ENCODE measurements around the gene CBLB. TPM values are rescaled to one million over a fixed set of nuclear protein-coding genes. Genes with fewer than 3 reads are reported as not detected.

CBLB gene
- total RNA-seq, 1 experiment from 2014 or later: 34.3 TPM

DNA sequence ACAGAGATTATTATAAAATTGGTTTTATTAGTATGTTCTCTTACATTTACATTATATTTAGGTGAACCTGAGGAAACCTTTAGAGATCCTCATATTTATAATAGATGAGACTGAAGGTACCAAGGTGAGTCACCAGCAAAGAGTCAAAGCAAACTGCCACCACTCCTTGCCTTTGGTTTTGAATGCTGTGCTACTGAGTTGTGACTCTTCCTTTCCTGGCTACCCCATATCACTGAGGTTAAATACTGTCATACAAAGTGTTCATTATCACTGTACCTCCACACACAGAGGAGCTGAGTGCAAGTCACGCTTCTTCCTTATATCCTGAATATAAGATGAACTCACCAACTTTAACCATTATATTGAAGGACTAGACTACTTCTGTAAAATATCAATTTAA is 168.2 kb downstream of the CBLB start:
- H3K27me3 ChIP-seq (replicated peaks; ENCODE audit: control insufficient read depth, insufficient read depth, low read length): no peaks in the 10 kb centered on the region
- intact Hi-C loops (cut with micrococcal nuclease; ENCODE audit: unreplicated experiment): no loop called here
- H3K4me3 ChIP-seq (ENCODE audit: low read depth, low read length): no peak overlapping the region
- Mint-ChIP-seq H3K4me3 (ENCODE audit: unreplicated experiment) (no peak overlapping the region), H3K27ac (ENCODE audit: unreplicated experiment) (no peak overlapping the region), H3K9me3 (ENCODE audit: unreplicated experiment) (no peaks in the 10 kb centered on the region), H3K36me3 (ENCODE audit: insufficient read depth, unreplicated experiment) (peaks cover 21% of the 10 kb centered on the region), H3K4me1 (ENCODE audit: low read depth, unreplicated experiment) (no peaks in the 10 kb centered on the region), H3K27me3 (ENCODE audit: insufficient read depth, unreplicated experiment) (no peaks in the 10 kb centered on the region)
- TF ChIP-seq, protein P1, sequence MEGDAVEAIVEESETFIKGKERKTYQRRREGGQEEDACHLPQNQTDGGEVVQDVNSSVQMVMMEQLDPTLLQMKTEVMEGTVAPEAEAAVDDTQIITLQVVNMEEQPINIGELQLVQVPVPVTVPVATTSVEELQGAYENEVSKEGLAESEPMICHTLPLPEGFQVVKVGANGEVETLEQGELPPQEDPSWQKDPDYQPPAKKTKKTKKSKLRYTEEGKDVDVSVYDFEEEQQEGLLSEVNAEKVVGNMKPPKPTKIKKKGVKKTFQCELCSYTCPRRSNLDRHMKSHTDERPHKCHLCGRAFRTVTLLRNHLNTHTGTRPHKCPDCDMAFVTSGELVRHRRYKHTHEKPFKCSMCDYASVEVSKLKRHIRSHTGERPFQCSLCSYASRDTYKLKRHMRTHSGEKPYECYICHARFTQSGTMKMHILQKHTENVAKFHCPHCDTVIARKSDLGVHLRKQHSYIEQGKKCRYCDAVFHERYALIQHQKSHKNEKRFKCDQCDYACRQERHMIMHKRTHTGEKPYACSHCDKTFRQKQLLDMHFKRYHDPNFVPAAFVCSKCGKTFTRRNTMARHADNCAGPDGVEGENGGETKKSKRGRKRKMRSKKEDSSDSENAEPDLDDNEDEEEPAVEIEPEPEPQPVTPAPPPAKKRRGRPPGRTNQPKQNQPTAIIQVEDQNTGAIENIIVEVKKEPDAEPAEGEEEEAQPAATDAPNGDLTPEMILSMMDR (IDR thresholded peaks at IDR 0.05; ENCODE audit: insufficient read depth in 1 of 2, low read depth in 1 of 2, low read length in 1 of 2, severe bottlenecking in 1 of 2, unreplicated experiment in 1 of 2): no peak
- DNase-seq: no peak
- ChIA-PET CTCF (no interaction called here), POLR2A (no interaction called here)
- no TSS peak for BruUV-seq (replicated peaks)
- no peaks in the 10 kb centered on the region for H3K4me1 ChIP-seq
- no peaks in the 10 kb centered on the region for H3K9me3 ChIP-seq
- peaks cover 2% of the 10 kb centered on the region; the same call in 1 of the 2 replicates for H3K36me3 ChIP-seq (ENCODE audit: control insufficient read depth, insufficient read depth, low read length)

DNA sequence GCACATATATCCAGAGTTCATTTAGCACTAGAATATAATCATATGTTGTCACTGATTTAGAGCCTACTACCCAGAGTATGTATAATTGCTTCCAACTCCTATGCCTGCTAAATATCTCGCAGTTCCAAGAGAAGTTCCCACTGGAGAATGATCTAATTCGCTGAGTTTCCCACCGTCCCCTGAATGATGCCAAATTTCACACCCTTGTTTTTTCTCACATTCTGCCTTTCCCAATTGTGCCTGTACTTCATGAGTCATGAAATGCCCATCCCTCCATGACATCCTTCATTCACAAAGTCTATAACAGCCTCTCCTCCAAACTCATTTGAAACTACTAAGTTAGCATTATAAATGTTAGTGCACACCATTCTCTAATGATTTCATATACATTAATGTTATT is 177.2 kb downstream of the CBLB start:
- Mint-ChIP-seq H3K4me1 (ENCODE audit: low read depth, unreplicated experiment) (peaks cover 9% of the 10 kb centered on the region), H3K4me3 (ENCODE audit: unreplicated experiment) (no peak overlapping the region), H3K27me3 (ENCODE audit: insufficient read depth, unreplicated experiment) (no peaks in the 10 kb centered on the region), H3K36me3 (ENCODE audit: insufficient read depth, unreplicated experiment) (peaks cover 9% of the 10 kb centered on the region), H3K27ac (ENCODE audit: unreplicated experiment) (no peak overlapping the region), H3K9me3 (ENCODE audit: unreplicated experiment) (no peaks in the 10 kb centered on the region)
- H3K9me3 ChIP-seq: no peaks in the 10 kb centered on the region
- H3K4me1 ChIP-seq: peaks cover 9% of the 10 kb centered on the region; the same call in 1 of the 2 replicates
- no peak overlapping the region for H3K4me3 ChIP-seq (ENCODE audit: low read depth, low read length)
- CTCF ChIA-PET: no interaction called here
- H3K36me3 ChIP-seq (ENCODE audit: control insufficient read depth, insufficient read depth, low read length): no peaks in the 10 kb centered on the region
- intact Hi-C loops (cut with micrococcal nuclease; ENCODE audit: unreplicated experiment): no loop called here
- H3K27me3 ChIP-seq (replicated peaks; ENCODE audit: control insufficient read depth, insufficient read depth, low read length): no peaks in the 10 kb centered on the region
- POLR2A ChIA-PET: no interaction called here
- DNase-seq: no peak
- no TSS peak for BruUV-seq (replicated peaks)
- TF ChIP-seq, protein P1 (IDR thresholded peaks at IDR 0.05; ENCODE audit: insufficient read depth in 1 of 2, low read depth in 1 of 2, low read length in 1 of 2, severe bottlenecking in 1 of 2, unreplicated experiment in 1 of 2): no peak

DNA sequence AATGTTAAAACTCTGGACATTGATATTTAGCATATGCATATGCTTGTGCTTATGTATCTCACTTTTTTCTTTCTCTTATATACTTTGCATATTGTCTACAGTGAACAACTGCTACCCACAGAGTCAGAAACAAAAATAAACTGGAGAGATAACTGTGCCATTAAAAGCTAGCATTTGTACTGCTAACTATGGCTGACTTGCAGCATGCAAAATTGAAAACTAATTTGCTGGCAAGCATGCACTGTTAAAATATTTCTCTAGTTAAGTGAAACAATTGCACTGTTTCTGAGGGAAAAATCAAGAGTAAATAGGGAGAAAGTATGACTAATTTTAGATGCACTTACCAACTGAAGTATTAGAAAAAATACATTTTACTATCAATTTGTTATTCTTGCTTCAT is 177.8 kb downstream of the CBLB start:
- Mint-ChIP-seq H3K27me3 (ENCODE audit: insufficient read depth, unreplicated experiment) (no peaks in the 10 kb centered on the region), H3K36me3 (ENCODE audit: insufficient read depth, unreplicated experiment) (peaks cover 9% of the 10 kb centered on the region), H3K27ac (ENCODE audit: unreplicated experiment) (no peak overlapping the region), H3K4me3 (ENCODE audit: unreplicated experiment) (no peak overlapping the region), H3K9me3 (ENCODE audit: unreplicated experiment) (no peaks in the 10 kb centered on the region), H3K4me1 (ENCODE audit: low read depth, unreplicated experiment) (peaks cover 9% of the 10 kb centered on the region)
- Histone ChIP-seq H3K9me3 (no peaks in the 10 kb centered on the region), H3K4me1 (peaks cover 9% of the 10 kb centered on the region; the same call in 1 of the 2 replicates), H3K36me3 (ENCODE audit: control insufficient read depth, insufficient read depth, low read length) (no peaks in the 10 kb centered on the region), H3K4me3 (ENCODE audit: low read depth, low read length) (no peak overlapping the region), H3K27me3 (replicated peaks; ENCODE audit: control insufficient read depth, insufficient read depth, low read length) (no peaks in the 10 kb centered on the region)
- CTCF ChIA-PET: no interaction called here
- TF ChIP-seq, protein P1 (IDR thresholded peaks at IDR 0.05; ENCODE audit: insufficient read depth in 1 of 2, low read depth in 1 of 2, low read length in 1 of 2, severe bottlenecking in 1 of 2, unreplicated experiment in 1 of 2): no peak
- DNase-seq: no peak
- BruUV-seq (replicated peaks): no TSS peak
- intact Hi-C loops (cut with micrococcal nuclease; ENCODE audit: unreplicated experiment): no loop called here
- POLR2A ChIA-PET: no interaction called here

All from Caco-2 (cell line).